Activated CD8-positive, alpha-beta memory T cell treated with anti-CD3 and anti-CD28 coated beads for 1 hour (primary cell): ENCODE measurements around the gene STAT2.

Source experiments
- DNase-seq, 2 donors: peaks; one replicate each; pipeline ENCODE4 v3.0.0-alpha.2; 2020; ENCODE audit warnings: low read depth in 1 of 2; ENCODE audit errors: extremely low read depth in 1 of 2

Gene STAT2

DNA sequence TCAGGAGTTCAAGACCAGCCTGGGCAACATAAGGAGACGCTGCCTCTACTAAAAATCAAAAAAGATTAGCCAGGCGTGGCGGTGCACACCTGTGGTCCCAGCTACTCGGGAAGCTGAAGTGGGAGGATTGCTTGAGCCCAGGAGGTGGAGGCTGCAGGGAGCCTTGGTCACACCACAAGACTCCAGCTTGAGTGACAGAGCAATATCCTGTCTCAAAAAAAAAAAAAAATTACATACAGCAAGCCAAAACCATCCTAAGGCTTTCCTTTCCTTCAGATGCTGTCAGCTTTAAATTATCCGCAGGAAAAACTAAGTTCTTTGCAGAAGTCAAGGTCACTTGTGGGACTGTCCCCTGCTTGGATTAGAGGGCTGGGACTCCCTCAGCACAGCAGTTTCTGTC, 61.1 kb downstream of the STAT2 start:
- no peak for DNase-seq

DNA sequence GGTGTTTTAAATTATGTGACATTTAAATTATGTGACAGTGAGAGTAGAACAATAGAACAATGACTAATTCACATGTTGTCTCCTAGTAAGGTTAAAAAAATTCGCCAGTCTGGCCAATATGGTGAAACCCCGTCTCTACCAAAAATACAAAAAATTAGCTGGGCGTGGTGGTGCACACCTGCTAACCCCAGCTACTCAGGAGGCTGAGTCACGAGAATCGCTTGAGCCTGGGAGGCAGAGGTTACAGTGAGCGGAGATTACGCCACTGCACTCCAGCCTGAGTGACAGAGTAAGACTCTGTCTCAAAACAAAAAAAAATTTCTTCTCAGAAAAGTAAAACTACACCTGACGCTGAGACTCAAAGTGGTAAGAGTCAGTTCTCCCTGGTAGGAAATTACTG, 62.5 kb downstream of the STAT2 start:
- no peak for DNase-seq

- DNase-seq, result no peak
These were observed 63.6 kb downstream of the STAT2 start for GRCh38 chr12:56296295-56296694.

DNA sequence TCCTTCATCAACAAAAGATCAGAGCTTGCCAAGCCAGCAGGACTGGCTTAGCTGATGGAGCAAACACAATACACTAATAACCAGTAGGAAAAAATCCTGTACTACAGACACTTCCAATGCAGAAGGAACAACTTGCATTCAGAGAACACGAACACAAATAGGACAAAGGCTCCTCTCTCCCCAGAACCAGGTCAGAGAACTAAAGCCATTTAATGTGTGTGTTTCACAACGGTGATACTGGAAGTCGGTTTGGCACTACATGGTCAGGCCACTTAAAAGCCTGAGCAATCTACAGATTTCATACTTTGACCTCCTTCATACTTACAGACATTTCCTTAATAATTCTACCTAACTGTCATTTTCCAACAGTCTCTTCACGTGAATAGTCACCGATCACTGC, 66.1 kb downstream of the STAT2 start:
- DNase-seq, result no peak
